GM23338 (cell line): Measurements from ENCODE around the gene STK16.

Experiments used
- CTCF ChIP-seq, 2 experiments: fragments of 200-600 bp in 1 of 2; sonication (generic) in 1 of 2; conservative IDR thresholded peaks; 2 replicates each; pipeline versions ENCODE4 v1.5.1 to v1.6.1; 2016 to 2017; ENCODE audit warnings: antibody characterized with exemption in 2 of 2, low read depth in 2 of 2, mild to moderate bottlenecking in 2 of 2, moderate library complexity in 1 of 2
- EZH2 ChIP-seq: fragments of 200-600 bp; sonication (generic); IDR thresholded peaks from one replicate; pipeline ENCODE4 v1.8.0; 2017; ENCODE audit warnings: antibody characterized with exemption, mild to moderate bottlenecking, low read depth; ENCODE audit not compliant: unreplicated experiment
- EZH2phosphoT487 ChIP-seq: fragments of 200-600 bp; sonication (generic); IDR thresholded peaks from one replicate; pipeline ENCODE4 v1.8.1; 2018; ENCODE audit warnings: antibody characterized with exemption; ENCODE audit not compliant: unreplicated experiment
- POLR2AphosphoS5 ChIP-seq: IDR thresholded peaks from 2 replicates; pipeline ENCODE4 v1.6.1; 2016; ENCODE audit warnings: antibody characterized with exemption, low read depth

DNA sequence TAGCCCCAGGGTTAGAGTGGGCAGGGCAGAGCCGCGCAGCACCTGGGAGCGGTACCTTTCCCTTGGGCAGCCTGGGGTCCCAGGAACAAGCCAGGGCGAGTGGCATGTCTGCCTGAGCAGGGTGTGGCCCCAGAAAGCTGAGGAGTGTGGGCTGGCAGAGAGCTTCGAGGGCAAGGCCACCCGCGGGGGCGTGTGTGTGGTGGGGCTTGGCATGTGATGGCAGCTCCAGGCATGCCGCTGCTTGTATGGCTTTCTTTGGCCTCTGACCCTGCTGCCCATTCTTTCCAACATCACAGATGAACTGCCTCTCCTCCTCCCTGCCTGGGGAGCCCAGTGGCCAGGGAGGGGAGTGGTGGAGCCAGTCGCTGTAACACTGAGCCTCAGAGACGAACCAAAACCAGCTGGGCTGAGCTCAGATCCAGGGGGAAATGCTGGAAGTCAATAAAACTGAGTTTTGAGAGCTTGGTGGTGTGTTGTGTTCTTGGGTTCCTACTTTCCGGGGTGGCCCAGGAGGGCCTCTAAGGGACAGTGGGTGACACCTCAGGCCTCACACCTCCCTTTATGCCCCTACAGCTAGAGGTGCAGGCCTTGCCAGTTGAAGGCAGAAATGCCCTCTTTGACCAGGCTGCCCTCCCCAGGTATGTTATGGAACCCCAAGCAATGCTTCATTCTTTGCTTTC is 41.3 kb downstream of the STK16 start:
- no peak for TF ChIP-seq EZH2
- TF ChIP-seq CTCF (conservative IDR thresholded peaks at IDR 0.05; ENCODE audit: low read depth in 2 of 2), result 0 out of 4 replicates have a peak, but pooled peaks of 1 of the 2 experiments have one; percentile 23
- TF ChIP-seq EZH2phosphoT487, result no peak
- no peak for TF ChIP-seq POLR2AphosphoS5
